Activated CD8-positive, alpha-beta memory T cell treated with anti-CD3 and anti-CD28 coated beads, Interleukin-2, amount 10 ng/mL, durations not matched to agents 7 days and 5 days (primary cell): ENCODE results near the gene UNC119B. TPM values are rescaled to one million over a fixed set of nuclear protein-coding genes. Genes with fewer than 3 reads are reported as not detected.

Experiments
- ATAC-seq: fragments of 150-1000 bp; cut with Tn5 transposase; one replicate; pipeline ENCODE4 v1.10.0; 2021; ENCODE audit warnings: moderate library complexity
- CTCF ChIA-PET: fragments of 350-600 bp; sonication (Branson Sonifier 250); formaldehyde crosslinking; loops from one replicate; lab custom pipeline; 2021; ENCODE audit warnings: antibody characterized with exemption; lab: Charles Lee
- DNase-seq: peaks from one replicate; pipeline ENCODE4 v3.0.0-alpha.2; 2020
- H3K27ac Mint-ChIP-seq: one replicate; pipeline ENCODE4 v1.8.0; 2021; ENCODE audit warnings: mild to moderate bottlenecking, mixed read lengths
- H3K27me3 Mint-ChIP-seq: one replicate; pipeline ENCODE4 v1.8.0; 2021; ENCODE audit warnings: mixed read lengths
- H3K36me3 Mint-ChIP-seq: one replicate; pipeline ENCODE4 v1.8.0; 2021; ENCODE audit warnings: mild to moderate bottlenecking, mixed read lengths
- H3K4me1 Mint-ChIP-seq: one replicate; pipeline ENCODE4 v1.8.0; 2021; ENCODE audit warnings: mixed read lengths
- H3K4me3 Mint-ChIP-seq: one replicate; pipeline ENCODE4 v1.8.0; 2021; ENCODE audit warnings: mild to moderate bottlenecking, moderate library complexity, mixed read lengths
- H3K9me3 Mint-ChIP-seq: one replicate; pipeline ENCODE4 v1.8.0; 2022; ENCODE audit warnings: low read depth, mixed read lengths
- total RNA-seq, 2 experiments: library from RNA; stranded (reverse); gene quantifications; one replicate each; pipeline ENCODE4 v1.2.3, GENCODE V29; 2021

UNC119B gene
- total RNA-seq, 2 experiments from 2014 or later: 15.9 to 22.9 TPM

DNA sequence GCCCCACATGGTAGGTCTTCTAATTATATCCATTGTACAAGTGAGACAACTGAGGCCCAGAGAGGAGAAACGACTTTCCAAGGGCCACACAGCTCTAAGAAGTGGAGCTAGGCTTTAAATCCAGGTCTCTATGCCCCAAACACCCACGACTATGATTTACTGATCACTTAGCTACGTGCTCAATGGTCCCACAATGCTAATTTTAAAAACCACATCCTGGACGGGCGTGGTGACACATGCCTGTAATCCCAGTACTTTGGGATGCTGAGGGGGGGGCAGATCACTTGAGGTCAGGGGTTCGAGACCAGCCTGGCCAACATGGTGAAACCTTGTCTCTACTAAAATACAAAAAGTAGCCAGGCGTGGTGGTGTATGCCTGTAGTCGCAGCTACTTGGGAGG, 31.7 kb upstream of the UNC119B start:
- CTCF ChIA-PET: interaction anchor here (1.0 to 6.1 kb wide), 5 partner anchors 9 to 38 kb away, joined by 3 to 52 read pairs (median 3); partner anchors contain the start of genes CABP1 and MLEC
- H3K27me3 Mint-ChIP-seq: peaks cover 8% of the 10 kb centered on the region
- DNase-seq (peak; percentile 65), ATAC-seq (peak; percentile 32)
- H3K4me3 Mint-ChIP-seq: peak overlapping the region; percentile 9
- H3K27ac Mint-ChIP-seq: peak overlapping the region; percentile 85
- no peaks in the 10 kb centered on the region for H3K9me3 Mint-ChIP-seq
- H3K4me1 Mint-ChIP-seq: peaks cover 29% of the 10 kb centered on the region
- H3K36me3 Mint-ChIP-seq: no peaks in the 10 kb centered on the region

DNA sequence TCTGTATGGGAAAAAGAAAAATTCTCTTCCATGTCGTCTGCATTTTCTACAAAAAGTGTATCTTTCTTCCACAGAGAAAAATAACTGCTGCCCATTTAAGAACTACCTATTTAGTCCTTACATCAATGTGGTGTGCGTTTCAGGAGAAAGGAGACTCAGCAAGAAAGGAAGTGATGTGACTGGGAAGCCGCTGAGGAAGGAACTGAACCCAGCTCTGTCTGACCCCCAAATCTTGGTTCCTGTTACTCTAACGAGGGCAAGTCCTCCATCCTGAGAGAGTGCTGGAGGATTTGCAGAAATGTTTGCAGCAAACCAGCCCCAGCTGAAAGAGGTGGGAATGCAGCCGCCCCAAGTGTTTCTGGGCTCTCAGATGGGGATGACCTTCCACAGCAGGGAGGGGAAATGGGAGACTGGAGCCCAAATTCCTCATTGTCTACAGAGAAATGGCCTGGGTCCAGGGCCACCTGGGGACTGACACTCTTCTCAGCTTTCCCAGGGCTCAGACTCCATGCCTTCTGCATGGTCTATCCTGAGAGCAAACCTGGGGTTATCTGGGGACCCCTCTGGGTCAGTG, 30.0 kb upstream of the UNC119B start:
- Mint-ChIP-seq H3K9me3 (no peaks in the 10 kb centered on the region), H3K27ac (no peak overlapping the region), H3K27me3 (peaks cover 4% of the 10 kb centered on the region), H3K36me3 (no peaks in the 10 kb centered on the region), H3K4me3 (peak overlapping the region; percentile 38), H3K4me1 (peaks cover 38% of the 10 kb centered on the region)
- ATAC-seq: no peak
- CTCF ChIA-PET: interaction anchor here (1.3 to 6.1 kb wide), 2 partner anchors 32 to 99 kb away, joined by 4 to 52 read pairs; partner anchors contain the start of gene POP5
- no peak for DNase-seq

DNA sequence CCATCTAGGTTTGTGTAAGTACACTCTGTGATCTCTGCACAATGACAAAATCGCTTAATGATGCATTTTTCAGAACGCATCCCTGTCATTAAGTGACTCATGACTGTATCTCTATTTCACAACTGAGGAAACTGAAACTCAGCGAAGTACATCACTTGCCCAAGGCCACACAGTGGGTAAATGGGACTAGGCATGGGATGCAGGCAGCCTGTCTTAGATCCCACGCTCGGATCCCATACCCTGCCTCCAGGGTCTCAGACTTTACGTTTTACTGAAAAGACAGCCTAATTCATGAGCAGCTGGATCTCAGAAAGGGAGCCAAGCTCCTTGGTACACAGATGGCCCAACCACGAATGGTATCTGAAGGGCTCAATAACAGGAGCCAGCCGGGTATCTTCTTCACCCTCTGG, 25.7 kb upstream of the UNC119B start:
- CTCF ChIA-PET: interaction anchor here (1.0 to 3.0 kb wide), 2 partner anchors 35 to 102 kb away, joined by 3 to 11 read pairs; no protein-coding TSS in a partner anchor

DNA sequence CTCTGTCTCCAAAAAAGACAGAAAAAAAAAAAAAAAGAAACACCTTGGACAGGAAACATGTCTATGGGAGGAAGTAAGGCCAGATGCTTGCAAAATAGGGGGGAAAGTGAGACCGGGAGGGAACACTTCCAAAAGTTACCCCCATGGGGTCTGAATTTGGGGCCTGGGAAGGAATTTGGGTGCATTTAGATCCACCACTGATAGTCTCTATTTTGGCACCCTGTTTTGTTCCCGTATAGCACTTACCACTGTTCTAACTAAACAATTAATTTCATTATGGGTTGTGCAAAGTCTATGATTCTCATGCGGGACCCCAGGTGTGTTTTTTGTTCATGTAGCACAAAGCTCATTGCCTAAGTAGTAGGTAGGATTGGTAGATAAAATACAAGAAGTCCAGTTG, 24.7 kb upstream of the UNC119B start:
- H3K27me3 Mint-ChIP-seq: no peaks in the 10 kb centered on the region
- ATAC-seq (no peak), DNase-seq (no peak)
- CTCF ChIA-PET: interaction anchor here (1.3 to 7.4 kb wide), 7 partner anchors 24 to 247 kb away, joined by 3 to 55 read pairs (median 5); partner anchors contain the start of gene POP5
- peak overlapping the region; percentile 90 for H3K27ac Mint-ChIP-seq
- H3K36me3 Mint-ChIP-seq: no peaks in the 10 kb centered on the region
- peaks cover 40% of the 10 kb centered on the region for H3K4me1 Mint-ChIP-seq
- H3K4me3 Mint-ChIP-seq: peak overlapping the region; percentile 38
- H3K9me3 Mint-ChIP-seq: no peaks in the 10 kb centered on the region

More for the DNA sequence above, 25.7 kb upstream of the UNC119B start:
- no peak overlapping the region for H3K4me3 Mint-ChIP-seq
- no peaks in the 10 kb centered on the region for H3K27me3 Mint-ChIP-seq
- H3K9me3 Mint-ChIP-seq: no peaks in the 10 kb centered on the region
- no peak for ATAC-seq
- no peaks in the 10 kb centered on the region for H3K36me3 Mint-ChIP-seq
- peak overlapping the region; percentile 77 for H3K27ac Mint-ChIP-seq
- H3K4me1 Mint-ChIP-seq: peaks cover 38% of the 10 kb centered on the region
- DNase-seq: peak; percentile 47

DNA sequence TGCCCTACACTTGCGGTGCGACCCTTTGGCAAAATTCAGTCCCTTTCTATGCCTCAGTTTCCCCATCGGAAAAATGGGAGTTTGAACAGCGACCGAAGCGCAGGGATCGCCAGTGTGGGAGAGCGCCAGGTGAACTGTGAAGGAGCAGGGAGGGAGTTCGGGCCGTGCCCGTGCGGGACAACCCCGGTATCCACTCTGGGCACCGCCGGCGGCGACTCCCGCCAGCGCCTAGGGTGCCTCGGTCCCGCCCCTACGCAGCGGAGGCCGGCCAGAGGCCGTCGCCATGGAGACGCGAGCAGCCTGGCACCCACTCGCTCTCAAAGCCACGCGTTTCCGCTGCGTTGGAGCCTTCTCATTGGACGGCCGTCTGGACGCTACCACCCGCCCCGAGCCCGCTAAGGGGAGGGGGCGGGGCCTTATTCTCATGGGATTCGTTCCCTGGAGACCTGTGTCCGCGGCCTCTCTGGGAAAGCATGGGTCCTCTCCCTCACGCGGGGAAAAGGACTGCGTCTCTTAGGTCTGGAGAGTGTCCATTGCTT, 24.0 kb upstream of the UNC119B start:
- peak; percentile 79 for ATAC-seq
- Mint-ChIP-seq H3K4me1 (peaks cover 47% of the 10 kb centered on the region), H3K4me3 (peak overlapping the region; percentile 88), H3K27ac (peak overlapping the region; percentile 90), H3K27me3 (no peaks in the 10 kb centered on the region), H3K36me3 (no peaks in the 10 kb centered on the region), H3K9me3 (no peaks in the 10 kb centered on the region)
- CTCF ChIA-PET: interaction anchor here (0.7 to 7.4 kb wide), 11 partner anchors 8 to 248 kb away, joined by 3 to 55 read pairs (median 4); partner anchors contain the start of gene POP5
- DNase-seq: peak; percentile 99

DNA sequence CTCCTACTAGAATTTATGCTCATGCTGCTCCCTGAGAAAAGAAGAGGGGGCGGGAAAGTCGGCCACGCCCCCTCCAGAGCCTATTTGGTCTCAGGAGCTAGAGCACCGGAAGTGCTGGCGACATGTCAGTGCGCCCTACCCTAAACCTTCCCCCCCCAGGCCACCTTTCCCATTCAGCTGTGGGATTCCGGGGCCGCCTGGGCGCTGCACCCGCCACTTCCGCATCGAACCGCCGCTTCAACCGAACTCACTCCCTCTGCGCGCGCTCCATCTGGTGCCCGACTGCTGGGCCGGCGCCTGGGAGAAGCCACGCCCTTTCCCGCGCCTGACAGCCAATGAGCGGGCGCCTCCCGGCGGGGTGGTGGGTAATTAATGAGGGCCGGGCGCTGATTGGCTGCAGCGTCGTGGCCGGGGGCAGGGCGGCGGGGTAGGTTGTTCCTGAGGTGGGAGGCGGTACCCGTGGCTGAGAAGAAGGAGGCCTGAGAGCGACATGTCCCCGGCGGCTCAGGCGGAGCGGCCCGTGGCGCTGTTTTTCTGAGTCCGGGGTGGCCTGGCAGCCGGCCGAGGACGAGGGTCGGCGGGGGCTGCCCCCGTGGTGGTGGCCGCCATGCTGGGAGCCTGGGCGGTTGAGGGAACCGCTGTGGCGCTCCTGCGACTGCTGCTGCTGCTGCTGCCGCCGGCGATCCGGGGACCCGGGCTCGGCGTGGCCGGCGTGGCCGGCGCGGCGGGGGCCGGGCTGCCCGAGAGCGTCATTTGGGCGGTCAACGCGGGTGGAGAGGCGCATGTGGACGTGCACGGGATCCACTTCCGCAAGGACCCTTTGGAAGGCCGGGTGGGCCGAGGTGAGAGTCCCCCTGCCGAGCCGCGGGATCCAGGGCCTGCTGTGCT, 23.3 kb upstream of the UNC119B start, which contains the start of gene MLEC:
Gene MLEC, plus strand, starts transcription at position 460 of the 888 bp plus-strand sequence. Its CDS starts 148 bp downstream, at position 608.
- peak; percentile 99 for DNase-seq
- H3K4me1 Mint-ChIP-seq: peaks cover 51% of the 10 kb centered on the region
- no peaks in the 10 kb centered on the region for H3K27me3 Mint-ChIP-seq
- peak; percentile 83 for ATAC-seq
- CTCF ChIA-PET: interaction anchor here (0.7 to 7.4 kb wide), 13 partner anchors 8 to 385 kb away, joined by 3 to 55 read pairs (median 4); partner anchors contain the start of gene POP5
- H3K36me3 Mint-ChIP-seq: no peaks in the 10 kb centered on the region
- peak within 1 kb of the TSS; percentile 88 for H3K4me3 Mint-ChIP-seq
- H3K27ac Mint-ChIP-seq: peak within 1 kb of the TSS; percentile 90
- no peaks in the 10 kb centered on the region for H3K9me3 Mint-ChIP-seq

DNA sequence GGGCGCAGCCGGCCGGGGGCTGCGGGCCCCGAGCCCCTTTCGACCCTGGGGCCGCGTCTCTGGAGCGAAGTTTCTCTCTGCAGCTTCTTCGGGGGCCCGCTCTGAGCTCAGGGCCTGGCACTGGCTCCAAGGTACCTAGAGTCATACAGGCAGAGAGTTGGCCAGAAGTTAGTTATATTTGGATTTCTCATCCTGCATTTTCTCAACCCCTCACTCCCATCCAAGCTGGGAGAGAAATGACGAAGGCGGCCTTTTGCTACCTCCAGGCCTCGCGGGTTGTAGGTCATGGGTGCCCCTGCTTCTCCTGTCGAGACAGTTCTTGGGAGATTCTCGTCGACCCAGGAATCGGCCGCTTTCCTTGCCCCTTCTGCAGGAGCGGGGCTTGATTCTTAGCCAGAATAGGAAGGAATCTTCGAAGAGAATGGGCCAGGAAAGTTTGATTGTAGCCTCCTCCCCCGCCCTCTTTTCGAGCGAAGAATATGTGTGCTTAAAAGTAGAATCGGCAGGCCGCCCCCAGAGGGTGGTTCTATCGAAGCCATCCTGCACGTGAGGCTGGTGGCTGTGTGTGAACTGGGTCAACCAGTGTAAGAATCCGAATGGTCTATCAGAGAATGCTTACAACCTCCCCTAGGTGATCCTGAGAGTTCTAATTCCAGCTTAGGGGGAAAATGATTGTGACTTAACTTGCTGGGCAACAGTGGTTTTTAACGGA, 22.5 kb upstream of the UNC119B start:
- CTCF ChIA-PET: interaction anchor here (1.0 to 7.4 kb wide), 10 partner anchors 9 to 386 kb away, joined by 3 to 55 read pairs (median 3); partner anchors contain the start of gene UNC119B
- Mint-ChIP-seq H3K4me1 (peaks cover 59% of the 10 kb centered on the region), H3K9me3 (no peaks in the 10 kb centered on the region), H3K27ac (peak overlapping the region; percentile 76), H3K27me3 (no peaks in the 10 kb centered on the region), H3K4me3 (peak overlapping the region; percentile 88), H3K36me3 (no peaks in the 10 kb centered on the region)
- peak; percentile 69 for DNase-seq
- ATAC-seq: no peak

DNA sequence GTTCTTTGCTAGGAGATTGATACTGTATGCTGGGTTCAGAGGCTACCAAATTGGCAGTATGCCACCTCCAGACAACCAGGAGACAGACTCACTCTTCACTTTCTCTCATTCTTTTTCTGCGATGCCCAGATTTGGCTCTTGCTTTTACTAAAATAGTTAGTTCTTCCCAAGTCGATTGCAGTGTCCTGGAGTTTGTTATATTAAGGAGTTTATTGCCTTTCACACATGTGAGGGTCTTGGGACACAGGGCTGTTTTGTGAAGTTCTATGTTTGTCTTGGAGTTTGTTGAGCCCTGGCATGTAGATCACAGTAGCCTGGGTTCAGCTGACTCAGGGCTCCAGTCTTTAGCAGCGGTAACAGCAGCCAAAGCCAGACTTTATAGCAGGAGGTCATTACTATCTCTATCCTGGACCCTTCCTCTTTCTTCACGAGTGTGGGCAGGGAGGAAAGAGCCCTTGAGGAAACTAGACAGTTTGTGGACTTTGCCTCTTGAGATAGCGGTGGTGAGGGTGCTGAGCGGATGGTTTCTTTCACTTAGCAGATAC, 21.7 kb upstream of the UNC119B start:
- CTCF ChIA-PET: interaction anchor here (1.0 to 7.4 kb wide), 9 partner anchors 15 to 387 kb away, joined by 3 to 55 read pairs (median 3); partner anchors contain the start of gene UNC119B
- Mint-ChIP-seq H3K27me3 (no peaks in the 10 kb centered on the region), H3K9me3 (no peaks in the 10 kb centered on the region), H3K36me3 (peaks cover 2% of the 10 kb centered on the region), H3K27ac (peak overlapping the region; percentile 76), H3K4me3 (peak overlapping the region; percentile 88), H3K4me1 (peaks cover 60% of the 10 kb centered on the region)
- DNase-seq: no peak
- ATAC-seq: no peak

DNA sequence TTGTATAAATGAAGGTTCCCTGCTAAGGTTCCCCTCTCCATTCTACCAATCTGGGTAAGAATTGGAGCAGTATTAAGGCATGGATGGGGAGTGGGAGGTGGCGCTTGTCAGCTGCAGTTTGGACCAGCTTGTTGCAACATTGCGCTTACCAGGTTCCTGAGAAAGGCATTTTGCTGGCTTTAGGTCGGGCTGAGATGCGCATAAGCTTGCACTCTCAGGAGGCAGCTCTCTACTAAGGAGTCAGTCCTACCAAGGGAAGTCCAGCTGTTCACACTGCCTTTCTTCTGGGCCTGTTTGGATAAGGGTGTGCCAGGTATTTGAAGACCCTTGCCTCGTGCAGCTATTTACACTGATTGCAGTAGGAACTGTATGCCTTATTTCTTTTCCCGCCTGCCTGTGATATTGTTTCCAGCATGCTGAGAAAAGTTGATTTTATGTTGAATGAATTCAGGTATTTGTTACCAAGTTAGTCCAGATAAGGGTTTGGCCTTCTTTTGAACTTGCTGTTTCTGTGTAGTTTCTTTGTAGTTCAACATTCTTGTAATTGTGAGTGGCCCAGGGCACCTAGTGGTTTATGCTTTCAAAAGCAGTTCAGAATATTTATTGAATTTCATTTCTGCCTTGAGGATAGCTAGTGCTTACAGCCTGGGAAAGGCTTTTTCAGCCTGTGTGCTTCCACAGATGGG, 20.7 kb upstream of the UNC119B start:
- H3K4me3 Mint-ChIP-seq: peak overlapping the region; percentile 88
- CTCF ChIA-PET: interaction anchor here (1.2 to 7.4 kb wide), 2 partner anchors 9 to 41 kb away, joined by 3 to 55 read pairs; no protein-coding TSS in a partner anchor
- H3K36me3 Mint-ChIP-seq: peaks cover 8% of the 10 kb centered on the region
- H3K4me1 Mint-ChIP-seq: peaks cover 57% of the 10 kb centered on the region
- DNase-seq (no peak), ATAC-seq (no peak)
- H3K27me3 Mint-ChIP-seq: no peaks in the 10 kb centered on the region
- H3K9me3 Mint-ChIP-seq: no peaks in the 10 kb centered on the region
- no peak overlapping the region for H3K27ac Mint-ChIP-seq

DNA sequence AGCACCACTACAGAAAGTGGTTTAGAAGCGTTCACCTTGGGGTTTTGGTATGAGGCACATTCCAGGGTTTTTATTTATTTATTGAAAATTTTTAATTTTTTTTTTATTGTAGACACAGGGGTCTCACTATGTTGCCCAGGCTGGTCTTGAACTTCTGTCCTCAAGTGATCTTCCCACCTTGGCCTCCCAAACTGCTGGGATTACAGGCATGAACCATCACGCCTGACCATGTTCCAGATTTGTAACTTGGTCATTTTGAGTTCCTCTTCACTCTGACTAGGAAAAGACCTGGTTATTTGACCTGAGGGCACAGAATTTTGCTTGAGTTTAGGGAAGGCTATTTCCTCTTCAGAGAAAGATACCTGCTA, 20.2 kb upstream of the UNC119B start:
- ATAC-seq (no peak), DNase-seq (no peak)
- H3K27ac Mint-ChIP-seq: no peak overlapping the region
- peaks cover 52% of the 10 kb centered on the region for H3K4me1 Mint-ChIP-seq
- peaks cover 13% of the 10 kb centered on the region for H3K36me3 Mint-ChIP-seq
- no peak overlapping the region for H3K4me3 Mint-ChIP-seq
- no peaks in the 10 kb centered on the region for H3K9me3 Mint-ChIP-seq
- CTCF ChIA-PET: interaction anchor here (0.7 to 7.4 kb wide), 3 partner anchors 9 to 282 kb away, joined by 3 to 55 read pairs (median 3); no protein-coding TSS in a partner anchor
- no peaks in the 10 kb centered on the region for H3K27me3 Mint-ChIP-seq

DNA sequence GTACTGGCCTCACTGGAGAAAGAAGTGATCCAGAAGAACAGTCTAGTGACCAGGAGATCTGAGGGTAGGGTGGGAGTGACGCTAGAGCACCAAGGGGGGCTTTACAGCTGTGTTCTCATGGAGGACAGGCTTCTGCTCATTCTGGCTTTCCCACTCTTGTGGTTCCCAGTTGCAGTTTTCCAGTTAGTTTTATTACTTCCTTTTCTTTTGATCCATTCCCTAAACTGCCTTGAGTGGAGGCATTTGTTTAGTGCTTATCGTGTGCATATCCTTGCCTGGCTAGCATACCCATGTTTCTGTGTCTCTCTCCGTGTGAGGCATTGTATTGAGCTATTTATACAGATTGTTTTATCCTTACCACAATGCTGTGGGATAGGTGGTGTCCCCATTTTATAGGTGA, 19.3 kb upstream of the UNC119B start:
- Mint-ChIP-seq H3K27me3 (no peaks in the 10 kb centered on the region), H3K36me3 (peaks cover 18% of the 10 kb centered on the region), H3K4me3 (no peak overlapping the region), H3K27ac (peak overlapping the region; percentile 20), H3K4me1 (peaks cover 47% of the 10 kb centered on the region), H3K9me3 (no peaks in the 10 kb centered on the region)
- ATAC-seq: no peak
- CTCF ChIA-PET: interaction anchor here (7.4 kb wide), 1 partner anchor 43 kb away, joined by 55 read pairs; no protein-coding TSS in a partner anchor
- no peak for DNase-seq
